GM12801 (cell line): Measurements from ENCODE around the gene IL33.

Experiments
- TF ChIP-seq, protein P1 (sequence below): IDR thresholded peaks from one replicate; pipeline ENCODE4 v1.5.1; 2011; ENCODE audit warnings: control low read depth; ENCODE audit not compliant: insufficient read length; ENCODE audit errors: extremely low read depth

Gene IL33

DNA sequence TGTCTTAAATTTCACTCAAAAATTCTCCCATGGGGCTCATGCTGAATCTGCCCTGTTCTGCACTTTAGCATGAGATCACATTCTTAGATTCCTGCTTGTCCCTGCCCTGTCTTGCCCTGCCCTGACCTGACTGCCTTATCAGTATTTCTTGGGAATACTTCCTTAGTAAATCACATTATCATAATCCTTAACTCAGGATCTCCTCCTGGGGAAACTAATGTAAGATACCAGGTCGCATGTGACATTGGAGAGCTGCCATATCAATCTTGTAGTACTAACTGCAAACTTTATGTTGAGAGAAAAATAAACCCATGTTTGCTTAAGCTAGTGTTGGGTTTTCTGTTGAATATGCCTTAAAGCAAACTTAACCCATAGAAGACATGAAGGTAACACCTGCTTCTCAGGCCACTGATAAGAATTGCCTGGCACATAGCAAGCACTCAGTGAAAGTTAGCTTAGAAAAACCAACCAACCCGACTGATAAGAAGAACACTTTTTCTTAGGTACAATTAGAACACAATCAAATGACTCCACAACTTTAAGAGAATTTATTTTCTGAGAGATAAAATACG is 53.3 kb downstream of the IL33 start:
- TF ChIP-seq, protein P1, sequence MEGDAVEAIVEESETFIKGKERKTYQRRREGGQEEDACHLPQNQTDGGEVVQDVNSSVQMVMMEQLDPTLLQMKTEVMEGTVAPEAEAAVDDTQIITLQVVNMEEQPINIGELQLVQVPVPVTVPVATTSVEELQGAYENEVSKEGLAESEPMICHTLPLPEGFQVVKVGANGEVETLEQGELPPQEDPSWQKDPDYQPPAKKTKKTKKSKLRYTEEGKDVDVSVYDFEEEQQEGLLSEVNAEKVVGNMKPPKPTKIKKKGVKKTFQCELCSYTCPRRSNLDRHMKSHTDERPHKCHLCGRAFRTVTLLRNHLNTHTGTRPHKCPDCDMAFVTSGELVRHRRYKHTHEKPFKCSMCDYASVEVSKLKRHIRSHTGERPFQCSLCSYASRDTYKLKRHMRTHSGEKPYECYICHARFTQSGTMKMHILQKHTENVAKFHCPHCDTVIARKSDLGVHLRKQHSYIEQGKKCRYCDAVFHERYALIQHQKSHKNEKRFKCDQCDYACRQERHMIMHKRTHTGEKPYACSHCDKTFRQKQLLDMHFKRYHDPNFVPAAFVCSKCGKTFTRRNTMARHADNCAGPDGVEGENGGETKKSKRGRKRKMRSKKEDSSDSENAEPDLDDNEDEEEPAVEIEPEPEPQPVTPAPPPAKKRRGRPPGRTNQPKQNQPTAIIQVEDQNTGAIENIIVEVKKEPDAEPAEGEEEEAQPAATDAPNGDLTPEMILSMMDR: no peak

DNA sequence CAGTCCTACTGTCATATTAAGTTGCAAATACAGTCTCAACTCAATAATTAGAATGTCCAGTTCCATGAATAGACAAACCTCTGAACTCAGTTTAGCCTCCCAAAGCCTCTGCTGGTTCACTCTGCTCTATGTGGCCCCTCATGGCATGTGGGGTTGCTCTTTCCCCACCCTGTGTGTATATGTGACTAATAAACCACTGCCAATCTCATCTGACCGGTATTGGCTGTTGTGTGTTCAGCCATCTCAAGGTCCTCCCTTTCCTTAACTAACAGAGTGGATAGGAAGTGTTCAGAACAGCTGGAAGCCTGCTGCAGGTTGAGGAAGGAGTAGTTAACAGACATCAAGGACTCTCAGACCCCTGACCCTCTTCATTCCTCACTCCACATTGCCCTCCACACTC is 55.3 kb downstream of the IL33 start:
- TF ChIP-seq, protein P1: no peak

DNA sequence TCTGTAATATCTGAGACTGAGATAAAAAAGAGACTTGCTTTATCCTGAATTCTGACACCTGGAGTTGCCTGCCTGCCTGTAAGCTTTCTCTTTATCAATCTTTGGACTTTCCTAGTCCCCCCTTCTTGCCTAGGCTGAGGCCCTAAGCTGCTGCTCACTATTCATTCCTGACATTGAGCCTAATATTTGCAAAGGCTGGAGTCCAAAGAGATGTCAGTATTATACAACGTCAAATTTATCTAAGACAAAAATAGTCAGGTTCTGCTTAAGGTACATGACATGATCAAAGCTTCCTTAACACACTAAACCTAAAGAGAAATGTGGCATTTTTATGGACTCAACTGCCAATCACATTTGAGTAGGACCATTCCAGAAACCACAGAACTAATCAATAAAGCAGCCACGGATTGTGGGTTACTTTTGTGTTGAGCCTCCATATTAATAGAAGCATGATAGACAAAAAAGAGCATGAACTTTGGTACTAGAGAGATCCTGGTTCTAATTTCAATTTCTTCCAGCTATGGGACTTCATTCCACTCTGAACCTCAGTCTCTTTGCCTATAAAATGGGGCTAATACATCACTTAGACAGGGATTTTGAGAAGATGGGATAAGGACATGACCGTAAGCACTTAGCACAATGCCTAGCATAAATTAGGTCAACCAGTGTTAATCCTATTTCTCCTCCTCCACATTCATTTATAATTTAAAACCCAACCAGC is 56.1 kb downstream of the IL33 start:
- TF ChIP-seq, protein P1: no peak

DNA sequence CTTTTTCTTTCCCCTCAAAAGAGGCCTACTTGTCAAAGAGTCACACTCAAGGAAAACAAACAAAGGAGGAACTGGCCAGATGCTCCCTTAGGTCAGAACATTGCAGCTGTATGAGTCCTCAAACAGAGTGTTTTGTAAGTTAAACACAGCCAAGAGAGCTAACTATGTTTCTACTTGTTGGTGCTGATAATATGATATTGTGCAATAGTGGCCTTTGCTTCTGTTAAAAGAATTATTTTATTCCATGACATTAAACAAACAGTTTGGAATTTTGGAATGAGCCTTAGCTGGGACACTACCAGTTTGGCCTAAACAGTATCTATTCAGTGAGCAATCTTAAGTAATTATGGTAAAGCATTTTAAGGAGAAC is 56.6 kb downstream of the IL33 start:
- TF ChIP-seq, protein P1: no peak

DNA sequence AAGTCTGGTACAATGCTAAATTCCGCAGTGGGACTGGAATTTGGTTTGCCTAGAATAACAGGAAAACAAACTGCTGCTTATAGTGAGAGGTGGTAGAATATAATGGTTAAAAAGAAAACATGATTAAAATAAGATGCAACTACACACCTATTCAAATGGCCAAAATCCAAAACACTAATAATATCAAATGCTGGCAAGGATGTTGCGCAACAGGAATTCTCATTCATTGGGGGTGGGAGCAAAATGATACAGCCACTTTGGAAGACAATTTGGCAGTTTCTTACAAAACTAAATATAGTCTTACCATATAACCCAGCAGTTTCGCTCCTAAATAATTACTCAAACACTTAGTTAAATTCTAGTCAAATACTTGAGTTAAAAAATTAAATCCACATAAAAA is 61.8 kb downstream of the IL33 start:
- TF ChIP-seq, protein P1: no peak

DNA sequence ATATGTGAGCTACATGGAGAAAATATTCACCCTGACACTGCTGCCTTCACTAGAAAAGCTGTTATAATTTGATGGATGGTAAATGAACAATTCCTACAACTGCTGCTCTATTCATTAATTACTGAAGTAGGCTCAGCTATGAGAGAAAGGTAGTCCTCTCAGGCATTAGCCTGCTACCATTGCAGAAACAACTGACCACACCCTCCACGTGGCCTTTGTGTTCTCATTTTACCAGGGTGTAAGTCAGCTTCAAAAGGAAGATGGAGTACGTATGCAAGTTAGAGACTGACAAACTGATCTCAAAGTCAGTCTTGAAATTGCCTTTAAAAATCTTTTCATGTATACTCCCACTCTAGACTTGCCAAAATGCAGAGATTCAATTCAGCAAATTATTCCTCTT is 86.3 kb downstream of the IL33 start:
- TF ChIP-seq, protein P1: no peak

DNA sequence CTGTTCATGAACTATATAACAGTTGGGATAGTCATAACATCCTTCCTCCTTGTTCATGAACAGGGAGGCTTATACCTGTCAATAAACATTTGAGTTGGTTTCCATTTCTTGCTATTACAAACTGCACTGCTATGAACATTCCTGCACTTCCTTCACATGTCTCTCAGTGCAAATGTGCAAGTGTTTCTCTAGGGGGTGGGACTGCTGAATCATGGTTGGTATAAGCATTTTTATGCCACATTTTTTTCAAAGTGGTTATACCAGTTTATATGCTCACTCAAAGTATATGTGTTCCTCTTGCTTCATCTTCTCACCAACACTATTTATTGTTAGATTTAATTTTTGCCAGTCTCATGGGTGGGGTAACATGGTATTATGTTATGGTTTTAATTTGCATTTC is 86.8 kb downstream of the IL33 start:
- TF ChIP-seq, protein P1: no peak
